ENCODE data around the gene OSBPL8.
"Not testable (repeated sequence)": the region's sequence is repeated elsewhere in the genome, so short reads cannot be mapped to it uniquely, and the experiment has no call there.

Gene OSBPL8

DNA sequence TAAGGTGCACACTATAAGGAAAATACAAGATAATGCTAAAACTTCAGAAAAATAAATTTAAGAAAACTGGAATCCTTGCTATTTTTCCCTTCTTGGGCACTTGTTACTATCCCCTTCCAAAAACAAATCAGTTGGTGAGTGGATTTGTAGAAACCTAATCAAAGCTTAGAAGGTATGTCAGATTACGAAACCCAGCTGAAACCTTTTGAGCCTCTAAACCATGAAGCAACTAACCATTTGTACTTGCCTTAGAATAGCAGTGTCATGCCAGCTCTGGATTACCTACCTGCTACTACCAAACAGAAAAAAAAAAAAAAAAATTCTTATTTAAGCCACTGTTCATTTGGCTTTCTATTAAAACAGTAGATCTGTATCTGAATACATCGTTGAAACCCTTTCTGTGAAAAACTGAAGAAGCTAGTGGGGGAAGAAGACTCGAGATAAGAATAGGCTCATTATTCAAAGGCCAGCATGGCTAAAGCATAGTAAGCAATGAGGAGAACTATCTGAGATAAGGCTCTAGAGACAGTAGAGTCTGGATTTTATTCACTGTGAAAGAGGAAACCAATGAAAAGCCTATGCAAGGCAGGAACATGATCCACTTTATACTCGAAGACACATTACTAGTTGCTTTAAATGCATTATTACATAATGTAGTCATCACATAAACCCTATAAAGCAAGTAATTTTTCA is 30.2 kb downstream of the OSBPL8 start:
- DNase-seq (ENCODE audit: low read depth in 3 of 3): no peak

- DNase-seq (ENCODE audit: low read depth in 3 of 3): no peak
Measured at GRCh38 chr12:76523408-76523807, 36.2 kb downstream of the OSBPL8 start.

GRCh38 chr12:76520348-76520747 is 39.2 kb downstream of the OSBPL8 start:
- no peak for DNase-seq (ENCODE audit: low read depth in 3 of 3)

GRCh38 chr12:76519538-76519937 is 40.0 kb downstream of the OSBPL8 start:
- DNase-seq (ENCODE audit: low read depth in 3 of 3): no peak

- DNase-seq (ENCODE audit: low read depth in 3 of 3): no peak
Measured at GRCh38 chr12:76518699-76519098, 40.9 kb downstream of the OSBPL8 start.

DNA sequence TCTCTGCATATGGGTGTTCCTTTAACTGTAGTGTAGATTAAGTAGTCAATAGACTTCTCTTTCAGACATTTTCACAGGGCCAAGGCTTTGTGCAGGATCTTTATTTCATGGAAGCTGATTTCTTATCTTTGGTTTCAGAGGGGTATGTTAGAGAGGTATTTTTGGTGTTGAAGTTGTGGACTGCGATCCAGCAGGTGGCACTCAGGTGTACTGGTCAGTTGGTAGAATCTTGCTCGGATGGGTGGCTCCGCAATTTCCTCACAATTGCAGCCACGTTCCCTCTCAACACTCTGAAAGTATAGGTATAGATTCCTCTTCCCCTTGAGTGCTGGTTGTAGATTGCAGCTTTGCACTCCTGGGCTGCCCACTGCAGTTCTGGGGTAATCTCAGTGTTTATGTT is 44.3 kb downstream of the OSBPL8 start:
- DNase-seq (ENCODE audit: low read depth in 3 of 3): no peak

DNA sequence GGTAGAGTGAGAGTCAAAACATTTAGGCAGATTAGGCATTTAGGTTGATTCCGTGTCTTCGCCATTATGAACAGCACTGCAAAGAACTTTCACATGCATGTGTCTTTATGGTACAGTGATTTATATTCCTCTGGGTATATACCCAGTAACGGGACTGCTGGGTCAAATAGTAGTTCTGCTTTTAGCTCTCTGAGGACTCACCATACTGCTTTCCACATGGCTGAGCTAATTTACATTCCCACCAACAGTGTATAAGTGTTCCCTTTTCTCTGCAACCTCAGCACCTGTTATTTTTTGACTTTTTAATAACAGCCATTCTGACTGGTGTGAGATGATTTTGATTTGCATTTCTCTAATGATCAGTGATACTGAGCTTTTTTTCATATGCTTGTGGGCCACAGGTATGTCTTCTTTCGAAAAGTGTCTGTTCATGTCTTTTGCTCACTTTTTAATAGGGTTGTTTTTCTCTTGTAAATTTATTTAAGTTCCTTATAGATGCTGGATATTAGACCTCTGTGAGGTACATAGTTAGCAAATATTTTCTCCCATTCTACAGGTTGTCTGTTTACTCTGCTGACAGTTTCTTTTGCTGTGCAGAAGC is 48.4 kb downstream of the OSBPL8 start:
- DNase-seq (ENCODE audit: low read depth in 3 of 3): not testable (repeated sequence)

DNA sequence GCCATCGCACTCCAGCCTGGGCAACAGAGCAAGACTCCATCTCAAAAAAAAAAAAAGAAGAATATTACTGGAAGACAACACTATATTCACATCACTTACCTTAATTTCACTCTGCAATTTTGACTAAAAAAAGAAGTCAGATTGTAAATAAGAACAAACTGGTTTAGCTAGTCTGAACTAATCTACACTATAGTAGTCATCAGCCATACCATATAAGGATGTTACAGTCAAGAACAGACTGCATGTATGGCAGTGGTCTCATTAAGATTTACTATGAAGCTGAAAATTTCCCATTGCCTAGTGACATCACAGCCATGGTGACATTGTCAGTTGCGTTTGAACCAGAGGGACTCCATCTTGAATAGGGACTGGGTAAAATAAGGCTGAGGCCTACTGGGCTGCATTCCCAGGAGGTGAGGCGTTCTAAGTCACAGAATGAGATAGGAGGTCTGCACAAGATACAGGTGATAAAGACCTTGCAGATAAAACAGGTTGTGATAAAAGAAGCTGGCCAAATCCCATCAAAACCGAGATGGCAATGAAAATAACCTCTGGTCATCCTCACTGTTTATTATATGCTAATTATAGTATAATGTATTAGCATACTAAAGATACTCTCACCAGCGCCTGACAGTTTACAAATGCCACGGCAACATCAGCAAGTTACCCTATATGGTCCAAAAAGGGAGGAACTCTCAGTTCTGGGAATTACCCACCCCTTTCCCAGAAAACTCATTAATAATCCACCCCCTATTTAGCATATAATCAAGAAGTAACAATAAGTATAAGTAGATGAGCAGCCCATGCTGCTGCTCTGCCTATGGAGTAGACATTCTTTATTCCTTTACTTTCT is 51.2 kb downstream of the OSBPL8 start:
- DNase-seq (ENCODE audit: low read depth in 3 of 3): no peak

DNA sequence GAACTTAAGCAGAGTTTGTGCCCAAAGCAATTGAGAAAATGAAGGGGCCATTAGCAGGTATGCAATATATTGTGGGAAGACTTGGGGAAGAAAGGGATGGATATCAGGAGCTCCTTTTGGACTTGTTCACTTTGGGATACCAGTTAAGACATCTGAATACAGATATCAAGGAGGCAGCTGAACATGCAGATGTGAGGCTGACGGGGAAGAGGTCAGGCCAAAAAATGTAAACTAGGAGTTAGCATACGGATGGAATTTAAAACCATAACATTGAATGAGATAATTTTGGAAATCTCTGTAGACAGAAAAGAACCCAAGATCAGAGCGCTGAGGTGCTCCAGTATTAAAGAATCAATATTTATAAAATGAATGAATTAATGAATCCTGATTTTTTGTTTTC is 53.4 kb downstream of the OSBPL8 start:
- no peak for DNase-seq (ENCODE audit: low read depth in 3 of 3)

GRCh38 chr12:76505050-76505449 is 54.5 kb downstream of the OSBPL8 start:
- no peak for DNase-seq (ENCODE audit: low read depth in 3 of 3)

GRCh38 chr12:76504606-76505005 is 55.0 kb downstream of the OSBPL8 start:
- DNase-seq (ENCODE audit: low read depth in 3 of 3): no peak

GRCh38 chr12:76503957-76504356 is 55.6 kb downstream of the OSBPL8 start:
- no peak for DNase-seq (ENCODE audit: low read depth in 3 of 3)

DNA sequence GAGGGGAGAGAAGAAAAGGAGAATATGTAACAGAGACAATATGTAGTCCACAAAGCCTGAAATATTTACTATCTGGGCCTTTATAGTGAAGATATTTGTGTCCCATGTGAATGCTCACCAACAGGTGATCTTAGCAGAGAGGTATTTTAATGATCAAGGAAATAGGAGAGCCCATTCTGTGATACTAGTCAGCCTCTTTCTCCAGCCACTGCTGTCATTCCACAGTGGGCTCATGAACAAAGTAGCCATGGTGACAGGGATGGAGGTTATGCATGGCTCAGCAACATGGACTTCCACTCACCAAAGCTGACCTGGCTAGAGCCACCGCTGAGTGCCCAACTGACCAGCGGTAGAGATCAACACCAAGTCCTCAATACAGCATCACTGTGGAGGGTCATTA is 58.2 kb downstream of the OSBPL8 start:
- DNase-seq (ENCODE audit: low read depth in 3 of 3): no peak

DNA sequence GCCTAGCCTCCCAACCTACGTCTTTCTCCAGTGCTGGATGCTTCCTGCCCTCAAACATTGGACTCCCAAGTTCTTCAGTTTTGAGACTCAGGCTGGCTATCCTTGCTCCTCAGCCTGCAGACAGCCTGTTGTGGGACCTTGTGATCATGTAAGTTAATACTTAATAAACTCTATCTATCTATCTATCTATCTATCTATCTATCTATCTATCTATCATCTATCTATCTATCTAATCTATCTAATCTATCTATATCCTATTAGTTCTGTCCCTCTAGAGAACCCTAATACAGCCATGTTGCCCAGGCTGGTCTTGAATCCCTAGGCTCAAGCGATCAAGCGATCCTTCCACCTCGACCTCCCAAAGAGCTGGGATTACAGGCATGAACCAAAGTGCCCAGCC is 60.4 kb downstream of the OSBPL8 start:
- not testable (repeated sequence) for DNase-seq (ENCODE audit: low read depth in 3 of 3)

DNA sequence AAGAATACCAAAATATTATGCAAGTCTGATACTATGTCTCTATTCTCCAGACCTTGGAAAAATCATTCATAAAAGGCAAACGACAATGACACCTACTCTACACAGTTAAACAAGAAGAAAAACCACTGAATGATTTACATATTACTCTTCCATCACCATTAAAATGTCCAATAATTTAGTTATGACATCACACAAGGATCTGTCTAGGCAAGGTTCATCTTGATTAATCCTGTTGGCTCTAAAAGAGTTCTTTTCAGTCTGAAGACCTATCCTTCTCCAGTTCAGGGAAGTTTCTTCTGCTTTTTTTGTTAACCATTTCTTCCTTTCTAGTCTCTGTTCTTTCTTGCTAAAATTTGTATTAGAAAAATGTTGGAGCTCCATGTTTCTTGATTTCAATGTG is 64.0 kb downstream of the OSBPL8 start:
- no peak for DNase-seq (ENCODE audit: low read depth in 3 of 3)

DNA sequence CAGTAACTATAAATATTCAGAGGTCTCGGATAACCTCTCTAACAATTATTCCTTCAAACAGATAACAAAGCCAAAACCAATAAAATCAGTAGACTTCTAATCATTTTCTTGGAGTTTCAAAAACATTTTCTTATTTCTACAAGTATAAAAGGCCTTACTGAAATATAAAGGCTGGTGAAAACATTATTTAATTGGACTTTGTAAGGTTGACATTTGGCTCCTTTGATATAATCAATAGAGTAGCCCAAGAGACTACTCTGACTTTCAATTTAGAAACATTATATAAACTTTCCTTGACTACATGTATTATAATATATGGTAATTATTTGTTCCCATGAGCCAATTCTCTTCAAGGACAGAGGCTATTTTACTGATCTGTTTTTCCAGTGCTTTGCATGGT is 68.3 kb downstream of the OSBPL8 start:
- DNase-seq (ENCODE audit: low read depth in 3 of 3): no peak

GRCh38 chr12:76490763-76491162 is 68.8 kb downstream of the OSBPL8 start:
- DNase-seq (ENCODE audit: low read depth in 3 of 3): no peak

- no peak for DNase-seq (ENCODE audit: low read depth in 3 of 3)
Measured at GRCh38 chr12:76489737-76490136, 69.8 kb downstream of the OSBPL8 start.

DNA sequence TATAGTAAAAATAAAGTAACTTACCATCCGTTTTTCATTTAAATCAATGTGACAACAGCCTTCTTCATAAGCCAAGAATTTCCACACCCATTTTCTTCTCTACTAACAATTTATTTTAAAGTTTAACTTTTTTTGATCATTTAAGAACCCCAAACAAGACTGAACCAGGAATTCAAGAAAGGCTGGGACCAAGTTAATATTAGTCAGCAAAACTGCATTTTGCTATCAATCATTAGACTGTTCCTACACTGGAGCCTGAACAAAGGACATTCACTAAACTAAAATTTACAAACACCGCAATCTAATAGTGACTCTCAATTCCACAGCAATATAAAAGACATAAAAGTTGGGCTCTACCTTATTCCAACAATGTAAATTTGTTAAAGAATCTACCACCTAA is 73.6 kb downstream of the OSBPL8 start:
- DNase-seq (ENCODE audit: low read depth in 3 of 3): no peak

- DNase-seq (ENCODE audit: low read depth in 3 of 3): no peak
Measured at GRCh38 chr12:76480796-76481195, 78.8 kb downstream of the OSBPL8 start.

DNA sequence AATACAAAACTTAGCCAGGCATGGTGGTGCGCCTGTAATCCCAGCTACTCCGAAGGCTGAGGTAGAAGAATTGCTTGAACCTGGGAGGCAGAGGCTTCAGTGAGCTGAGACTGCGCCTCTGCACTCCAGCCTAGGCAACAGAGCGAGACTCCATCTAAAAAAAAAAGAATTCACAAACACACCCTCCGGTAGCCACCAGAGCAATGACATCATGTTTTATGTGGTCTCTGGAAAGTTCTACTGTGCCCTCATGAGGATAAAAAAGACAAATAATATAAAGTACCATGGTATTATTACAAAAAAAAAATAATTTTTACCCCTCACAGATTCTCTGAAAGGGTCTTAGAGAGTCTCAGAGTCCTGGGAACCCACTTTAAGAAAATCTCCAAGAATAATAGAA is 81.5 kb downstream of the OSBPL8 start:
- no peak for DNase-seq (ENCODE audit: low read depth in 3 of 3)

GRCh38 chr12:76472862-76473261 is 86.7 kb downstream of the OSBPL8 start:
- peak in 1 of 3 experiments; percentile 11 for DNase-seq (ENCODE audit: low read depth in 3 of 3)

GRCh38 chr12:76471579-76471978 is 88.0 kb downstream of the OSBPL8 start:
- DNase-seq (ENCODE audit: low read depth in 3 of 3): no peak

Measured in stimulated activated CD4-positive, alpha-beta T cell treated with anti-CD3 and anti-CD28 coated beads, TNF-alpha, amount 100 ng/mL, for 24 hours (primary cell).